KBM-7 (cell line): ENCODE data around the gene PTPRT.
A peak's percentile ranks its signal among the peaks of the same experiment; 100 is the strongest.

Source experiments
- DNase-seq: peaks from one replicate; pipeline ENCODE4 v3.0.0-alpha.2; 2015
- in situ Hi-C: fragments of 300-500 bp; cut with MboI; formaldehyde crosslinking; loops from 2 replicates; pipeline ENCODE4 v1.14.3; 2020; ENCODE audit warnings: low sequenced_read_pairs, low pct_unique_long_range_greater_than_20kb, mixed read lengths

PTPRT gene

DNA sequence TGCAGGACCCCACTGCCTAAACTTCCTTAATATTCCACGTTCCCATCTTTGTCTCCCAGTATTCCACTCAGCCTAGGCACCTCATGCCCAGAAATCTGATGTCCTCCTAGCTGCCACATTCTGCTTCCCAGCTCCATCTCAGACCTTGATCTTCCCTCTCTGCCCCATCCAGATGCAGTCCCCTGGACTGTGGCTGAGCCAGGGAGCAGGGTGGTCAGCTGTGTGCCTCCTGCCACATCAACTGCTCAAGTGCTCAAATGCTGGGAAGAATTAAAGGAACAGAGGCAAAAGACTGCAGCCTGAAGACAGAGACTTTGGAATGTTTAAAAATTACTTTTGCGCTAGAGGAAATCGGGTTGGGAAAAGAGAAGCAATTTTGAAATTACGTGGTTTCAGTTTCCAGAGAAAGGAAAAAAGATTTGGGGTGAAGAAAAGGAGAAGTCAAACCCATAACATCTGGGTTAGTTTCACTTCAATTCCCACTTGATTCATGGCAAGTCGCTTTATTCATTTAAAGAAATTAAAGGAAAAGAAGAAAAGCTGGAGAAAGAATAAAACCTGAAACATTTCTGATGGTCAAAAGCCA, 704.8 kb downstream of the PTPRT start:
- in situ Hi-C loops, result no loop called here
- no peak for DNase-seq

DNA sequence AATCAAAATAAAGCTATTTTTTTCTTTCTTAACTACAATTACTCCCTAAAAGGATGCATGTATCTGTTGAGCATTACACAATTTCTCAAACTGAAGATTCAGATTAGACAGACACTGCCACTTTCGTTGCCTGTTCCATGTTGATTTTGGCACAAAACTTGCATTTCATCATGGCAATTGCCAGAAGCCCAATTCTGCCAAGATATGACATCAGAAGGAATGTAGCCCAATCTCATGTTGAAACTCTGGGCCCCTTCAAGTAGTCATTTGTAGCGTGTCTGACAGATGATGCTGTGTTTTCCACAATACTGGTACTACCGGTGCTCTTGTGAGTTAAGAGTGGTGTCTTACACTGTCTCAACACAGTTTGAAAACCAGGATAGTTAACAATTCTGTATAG, 705.4 kb downstream of the PTPRT start:
- no peak for DNase-seq
- in situ Hi-C loops, result no loop called here

DNA sequence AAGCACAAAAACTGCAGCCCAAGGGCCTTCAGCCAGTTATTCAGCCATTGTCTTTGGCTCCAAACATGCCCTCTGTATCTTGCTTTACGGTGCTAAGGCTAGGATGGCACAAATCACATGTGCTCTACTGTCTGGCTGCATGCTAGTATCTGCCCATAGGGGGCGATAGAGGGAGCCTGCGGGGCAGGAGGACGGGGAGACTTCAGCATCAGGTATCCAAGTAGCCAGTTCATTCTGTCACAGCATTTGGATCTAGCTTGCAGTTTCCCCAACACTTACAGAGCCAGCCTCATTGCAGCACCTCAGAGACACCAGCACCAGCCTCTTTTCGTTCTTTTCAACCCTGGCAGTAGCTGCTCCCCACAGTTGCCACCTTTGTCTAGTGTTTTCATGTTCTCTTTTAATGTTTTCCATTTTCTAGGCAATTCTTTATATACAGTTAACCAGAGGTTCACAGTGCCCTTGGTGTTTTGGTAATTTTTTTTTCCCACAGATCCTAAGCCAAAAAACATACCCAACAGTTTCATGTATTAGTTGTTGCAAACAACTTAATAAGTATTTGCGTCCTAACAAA, 705.9 kb downstream of the PTPRT start:
- in situ Hi-C loops, result no loop called here
- peak; percentile 15 for DNase-seq

DNA sequence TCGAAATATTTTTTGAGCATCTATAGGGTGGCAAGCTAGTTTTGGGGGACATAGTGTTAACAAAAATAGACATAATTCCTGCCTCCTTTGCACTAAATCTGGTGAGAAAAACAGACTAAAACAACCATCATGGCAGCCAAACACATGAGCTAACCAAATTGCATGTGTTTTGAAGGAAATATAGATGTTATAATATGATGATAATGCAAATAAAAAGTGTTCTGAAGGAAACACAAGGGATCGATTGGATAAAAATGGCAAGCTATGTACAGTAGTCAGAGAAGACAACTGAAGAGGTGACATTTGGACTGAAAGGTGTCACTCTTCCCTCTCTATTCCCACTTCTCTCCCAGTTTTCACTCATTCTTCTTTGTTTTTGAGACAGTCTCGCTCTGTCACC, 706.9 kb downstream of the PTPRT start:
- no peak for DNase-seq
- in situ Hi-C loops, result no loop called here

DNA sequence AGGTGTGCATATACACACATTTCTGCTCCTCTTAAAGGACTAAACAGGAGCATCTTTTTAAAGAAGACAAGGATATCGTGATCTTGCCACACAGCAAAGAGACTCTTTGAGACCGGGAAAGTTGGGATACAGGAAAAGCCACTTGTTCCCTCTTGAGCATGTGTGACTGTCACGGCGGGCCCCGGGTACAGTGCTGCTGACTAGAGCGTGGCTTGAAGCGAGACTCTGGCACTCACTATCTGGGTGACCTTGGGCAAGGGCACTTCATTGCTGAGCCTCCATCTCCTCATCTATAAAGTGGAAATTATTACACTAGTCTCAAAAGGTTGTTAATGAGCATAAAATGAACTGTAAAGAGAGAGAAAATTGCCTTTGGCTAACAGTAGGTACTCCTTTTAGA, 713.9 kb downstream of the PTPRT start:
- in situ Hi-C loops, result no loop called here

DNA sequence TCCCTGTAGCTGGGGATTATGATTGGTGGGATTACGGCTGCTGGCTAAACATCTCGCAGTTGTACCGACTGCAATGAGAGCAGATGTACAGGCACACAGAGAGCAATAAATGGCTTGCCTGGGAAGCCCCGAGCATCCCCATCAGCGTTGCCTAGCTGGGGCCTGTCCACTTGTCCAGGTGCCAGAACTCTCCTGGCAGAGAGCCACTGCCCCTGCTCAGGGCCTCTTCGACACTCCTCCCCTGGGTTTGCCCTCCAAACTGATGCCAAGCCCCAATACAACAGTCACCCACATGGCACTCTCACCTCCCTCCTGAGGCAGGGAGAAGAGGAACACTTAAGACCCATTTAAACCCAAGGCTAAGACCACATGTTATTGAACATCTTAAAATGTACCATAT, 715.1 kb downstream of the PTPRT start:
- DNase-seq, result no peak
- in situ Hi-C loops, result no loop called here

More for the DNA sequence above, 713.9 kb downstream of the PTPRT start:
- no peak for DNase-seq

DNA sequence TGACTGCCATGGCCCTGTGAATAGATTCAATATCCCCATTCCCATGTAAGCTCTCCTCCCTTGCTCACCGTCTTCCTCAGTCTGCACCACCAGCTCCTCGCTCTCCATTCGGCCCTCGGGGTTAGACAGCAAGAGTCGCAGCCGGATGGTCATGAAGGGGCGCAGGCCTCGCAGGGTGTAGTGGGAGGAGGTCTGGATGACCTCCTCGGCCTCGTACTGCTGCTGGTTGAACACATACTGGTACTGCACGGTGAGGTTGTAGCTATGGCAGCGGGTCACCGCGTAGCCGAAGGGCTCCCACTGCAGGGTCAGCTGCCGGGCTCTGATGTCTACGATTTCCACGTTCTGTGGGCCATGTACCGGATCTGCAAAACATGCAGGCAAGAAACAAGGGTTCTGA, 717.5 kb downstream of the PTPRT start:
- DNase-seq, result no peak

DNA sequence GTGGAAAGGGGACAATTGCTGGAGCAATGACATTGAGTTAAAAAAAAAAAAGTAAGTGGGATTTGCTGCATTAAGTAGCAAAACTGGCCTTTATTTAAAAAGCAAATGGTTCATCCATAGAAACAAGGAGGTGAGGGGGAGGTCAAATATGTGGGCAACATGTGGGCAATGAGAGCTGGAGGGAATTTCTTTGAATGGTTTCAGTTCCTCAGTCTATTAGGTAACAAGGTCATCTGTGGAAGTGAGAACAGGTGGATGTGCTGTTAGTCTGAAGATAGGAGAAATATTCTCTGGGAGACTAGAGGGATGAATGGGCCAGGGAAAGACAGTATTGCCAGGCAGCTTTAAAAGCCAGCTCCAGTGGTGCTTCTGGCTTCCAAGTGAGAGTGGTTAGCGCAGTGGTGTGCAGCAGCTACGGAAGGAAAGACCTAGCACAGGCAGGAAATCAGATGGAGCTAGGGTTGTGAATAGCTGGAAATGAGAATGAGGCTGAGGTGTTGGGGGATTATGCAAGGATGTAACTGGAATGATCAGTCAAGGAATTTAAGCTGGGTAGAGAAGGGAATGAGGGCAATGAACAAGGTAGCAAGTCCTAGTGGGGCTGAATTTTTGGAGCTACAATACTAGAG, 727.6 kb downstream of the PTPRT start:
- in situ Hi-C loops, result no loop called here
- DNase-seq, result no peak

More for the DNA sequence above, 717.5 kb downstream of the PTPRT start:
- in situ Hi-C loops, result no loop called here

DNA sequence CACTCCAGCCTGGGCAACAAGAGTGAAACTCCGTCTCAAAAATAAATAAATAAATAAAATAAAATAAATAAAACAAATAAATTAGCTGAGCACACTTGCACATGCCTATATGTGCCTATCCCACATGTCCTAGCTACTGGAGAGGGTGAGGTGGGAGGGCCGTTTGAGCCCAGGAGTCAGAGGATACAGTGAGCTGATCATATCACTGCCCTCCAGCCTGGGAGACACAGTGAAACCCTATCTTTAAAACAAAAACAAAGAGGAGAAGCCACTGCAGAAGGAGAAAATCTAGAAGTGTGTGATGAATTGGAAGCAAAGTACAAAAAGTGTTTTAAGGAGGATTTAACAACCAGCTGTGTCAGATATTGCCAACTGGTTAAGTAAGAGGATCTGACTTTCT, 728.4 kb downstream of the PTPRT start:
- no peak for DNase-seq
- in situ Hi-C loops, result no loop called here

DNA sequence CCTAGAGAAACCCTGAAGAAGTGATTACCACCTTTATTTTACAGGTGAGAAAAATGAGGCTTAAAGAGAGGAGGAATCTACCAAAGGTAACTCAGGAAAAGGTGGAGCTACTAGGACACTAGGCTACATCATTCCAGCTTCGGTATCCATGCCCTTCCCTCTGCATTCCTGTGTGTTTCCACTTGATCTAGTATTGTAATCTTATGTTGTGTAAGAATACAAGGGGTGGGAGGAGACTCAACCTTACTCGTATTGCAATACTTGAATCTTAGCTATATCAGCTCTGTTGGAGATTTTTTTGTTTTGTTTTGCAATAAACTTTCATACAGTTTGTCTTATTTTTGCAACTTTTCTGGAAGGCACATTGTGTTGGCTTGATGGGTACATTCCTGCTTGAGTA, 742.4 kb downstream of the PTPRT start:
- in situ Hi-C loops, result no loop called here
- no peak for DNase-seq

DNA sequence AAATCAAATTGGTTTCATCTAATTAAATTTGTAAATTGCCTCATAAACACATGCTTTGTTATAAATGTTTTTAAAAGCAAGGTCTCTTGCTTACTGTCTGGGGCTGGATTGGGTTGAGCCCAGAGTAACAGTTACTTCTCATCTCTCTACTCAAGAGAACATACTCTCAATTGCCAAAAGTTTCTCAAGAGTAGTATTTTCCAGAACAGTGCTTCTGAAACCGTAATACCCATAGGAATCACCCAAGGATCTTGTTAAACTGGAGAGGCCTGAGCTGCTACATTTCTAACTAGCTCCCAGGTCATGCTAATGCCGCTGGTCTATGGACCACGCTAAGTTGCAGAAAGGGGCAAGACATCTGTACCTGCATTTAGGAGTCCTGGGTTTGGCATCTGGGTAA, 744.9 kb downstream of the PTPRT start:
- DNase-seq, result no peak
- in situ Hi-C loops, result no loop called here

DNA sequence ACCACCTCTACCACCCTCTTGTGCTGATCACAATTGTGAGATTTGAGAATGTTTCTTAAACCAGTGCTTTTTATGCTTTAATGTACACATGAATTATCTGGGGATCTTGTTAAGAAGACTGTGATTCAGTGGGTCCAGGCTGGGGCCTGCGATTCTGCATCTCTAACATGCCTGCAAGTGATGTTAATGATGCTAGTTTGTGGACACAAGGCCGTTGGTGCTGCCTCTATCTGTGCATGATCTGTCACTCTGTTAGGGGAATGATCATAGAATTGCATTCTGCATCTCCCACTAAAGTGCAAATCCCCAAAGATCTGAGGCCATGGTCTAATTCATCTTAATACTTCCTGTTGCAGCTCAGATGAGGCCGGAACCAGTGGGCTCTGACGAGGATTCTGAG, 746.5 kb downstream of the PTPRT start:
- in situ Hi-C loops, result no loop called here
- no peak for DNase-seq

DNA sequence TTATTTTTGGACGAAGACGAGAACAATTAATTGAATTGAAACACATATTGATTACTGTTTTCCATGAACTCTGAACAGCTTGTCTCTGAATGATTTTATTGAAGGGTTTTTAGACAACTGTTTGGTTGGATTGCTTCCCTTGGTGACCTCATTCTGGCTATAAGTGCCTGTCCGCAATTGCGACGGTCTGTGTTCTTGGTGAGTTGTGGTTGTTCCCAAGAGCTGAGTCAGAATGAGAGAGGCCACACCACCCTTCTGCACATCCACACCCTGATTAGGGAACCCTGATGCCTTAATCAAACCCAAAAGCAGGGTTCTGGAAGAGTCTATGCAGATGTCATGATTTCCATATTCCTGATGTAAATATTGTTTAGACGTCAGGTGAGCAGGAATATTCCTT, 747.0 kb downstream of the PTPRT start:
- in situ Hi-C loops, result no loop called here

DNA sequence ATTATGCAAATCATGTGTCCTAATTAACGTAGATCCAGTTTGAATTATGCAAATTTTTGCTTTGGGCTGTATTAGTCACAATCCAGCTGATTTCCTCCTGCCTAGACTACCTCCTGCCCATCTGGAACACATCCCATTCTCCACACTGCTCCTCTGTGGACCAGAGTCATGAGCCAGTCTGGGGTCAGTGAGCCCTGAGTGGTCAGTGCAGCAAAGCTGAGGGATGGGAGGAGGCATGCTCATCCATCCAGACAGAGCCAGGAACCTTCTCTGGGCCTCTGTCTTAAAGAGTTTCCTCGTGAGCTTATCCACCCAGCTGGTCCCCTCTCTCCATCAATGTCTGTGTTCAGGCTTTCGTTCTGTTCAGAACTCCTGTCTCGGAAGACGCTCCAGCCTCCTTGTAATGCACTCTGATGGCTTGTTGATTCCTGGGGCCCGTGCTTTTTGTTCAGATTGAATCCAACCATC, 747.8 kb downstream of the PTPRT start:
- no peak for DNase-seq

More for the DNA sequence above, 747.0 kb downstream of the PTPRT start:
- no peak for DNase-seq

DNA sequence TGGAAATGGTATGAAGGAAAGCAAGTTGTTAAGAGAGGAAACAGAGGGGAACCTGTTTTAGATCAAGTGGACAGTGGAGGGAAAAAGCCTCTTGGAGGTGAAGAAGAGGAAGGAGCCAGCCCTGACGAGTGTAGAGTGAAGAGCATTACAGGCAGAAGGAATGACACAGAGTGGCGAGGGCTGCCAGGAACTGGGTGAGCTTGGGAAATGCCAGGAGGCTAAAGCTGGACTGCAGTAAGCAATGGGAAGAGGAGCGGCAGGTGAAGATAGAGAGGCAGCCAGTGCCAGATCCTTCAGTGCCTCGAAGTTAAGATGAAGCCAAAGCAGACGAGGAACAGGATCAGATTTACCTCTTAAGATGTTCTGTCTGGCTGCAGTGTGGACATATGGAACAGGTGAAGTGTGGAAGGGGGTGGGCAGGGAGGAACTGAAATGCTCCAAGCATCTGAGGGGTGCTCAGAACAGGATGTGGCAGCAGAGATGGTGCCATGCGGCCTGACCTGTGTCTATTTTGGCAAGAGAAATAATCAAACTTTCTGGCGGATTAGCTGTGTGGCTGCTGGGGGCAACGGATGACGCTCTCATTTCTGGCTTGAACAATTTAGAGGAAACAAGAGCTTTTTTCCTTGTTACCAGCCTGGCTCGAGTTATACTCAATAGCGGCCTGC, 748.4 kb downstream of the PTPRT start:
- in situ Hi-C loops, result no loop called here
- no peak for DNase-seq

More for the DNA sequence above, 747.8 kb downstream of the PTPRT start:
- in situ Hi-C loops, result no loop called here

DNA sequence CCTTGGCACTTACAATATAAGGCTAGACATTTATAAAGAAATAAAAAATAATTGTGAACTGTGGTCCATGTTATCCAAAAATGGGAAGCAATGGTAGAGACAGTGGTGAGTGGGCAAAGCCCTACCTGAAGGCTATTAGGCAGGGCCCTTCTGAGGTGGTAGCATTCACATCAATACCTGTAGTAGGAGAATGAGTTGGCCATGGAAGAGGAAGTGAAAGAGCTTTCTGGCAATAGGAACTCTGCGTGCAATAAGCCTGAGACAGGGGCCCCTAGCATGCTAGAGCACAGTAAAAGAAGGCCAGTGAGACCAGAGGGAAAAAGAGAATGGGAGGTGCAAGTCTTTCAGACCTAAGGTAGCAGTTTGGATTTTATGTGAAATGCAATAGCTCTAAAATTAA, 754.5 kb downstream of the PTPRT start:
- in situ Hi-C loops, result no loop called here
- no peak for DNase-seq

DNA sequence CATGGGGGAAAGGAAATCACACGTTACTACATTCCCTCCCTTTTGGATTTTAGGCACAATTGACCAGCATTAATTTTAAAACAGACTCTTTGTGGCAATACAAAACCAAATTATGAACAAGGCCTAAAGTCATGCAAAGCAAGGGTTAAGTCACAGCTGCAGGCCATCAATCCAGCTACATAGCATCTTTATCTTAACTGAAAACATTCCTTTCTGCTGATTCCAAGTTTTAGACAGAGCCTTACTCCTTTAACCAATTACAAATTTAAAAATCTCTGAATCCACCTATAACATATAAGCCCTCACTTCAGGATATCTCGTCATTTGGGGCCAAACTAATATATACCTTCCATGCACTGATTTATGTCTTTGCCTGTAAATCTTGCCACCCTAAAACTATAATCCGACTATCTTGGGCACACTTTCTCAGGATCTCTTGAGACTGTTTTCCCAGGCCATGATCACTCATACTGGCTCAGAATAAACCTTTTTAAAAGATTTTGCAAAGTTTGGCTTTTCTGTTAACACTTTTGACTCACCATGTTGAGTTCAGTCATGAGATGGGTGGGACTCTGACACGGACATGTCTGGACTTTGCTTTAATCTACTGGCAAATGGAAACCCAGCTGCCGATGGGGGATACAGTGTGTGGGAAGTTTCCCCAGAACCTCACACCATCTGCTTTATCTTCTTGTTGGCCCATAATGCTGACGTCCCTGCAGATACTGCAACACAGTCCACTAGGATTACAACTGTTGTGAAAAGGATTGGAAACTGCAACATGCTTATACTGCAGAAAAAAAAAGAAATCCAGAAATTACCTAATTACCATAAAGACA, 757.0 kb downstream of the PTPRT start:
- DNase-seq, result no peak
- in situ Hi-C loops, result no loop called here

DNA sequence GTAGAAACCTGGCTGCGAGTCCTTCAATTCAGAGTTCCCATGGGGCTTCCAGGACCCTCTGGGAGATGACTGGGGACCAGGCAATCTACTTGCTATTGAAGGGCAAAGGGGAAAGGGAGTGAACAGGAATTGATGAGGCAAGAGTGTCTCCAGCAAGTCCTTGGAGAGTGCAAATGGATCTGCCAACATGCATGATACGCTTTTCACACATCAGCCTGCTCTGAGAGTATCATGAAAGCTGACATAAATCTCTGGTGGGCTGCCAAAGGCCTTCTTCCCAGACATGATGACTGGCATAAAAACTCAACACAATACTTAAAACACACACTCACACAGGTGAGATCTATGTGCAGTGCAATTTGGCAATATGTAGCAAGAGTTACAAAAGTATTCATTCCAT, 759.1 kb downstream of the PTPRT start:
- in situ Hi-C loops, result no loop called here
- no peak for DNase-seq

DNA sequence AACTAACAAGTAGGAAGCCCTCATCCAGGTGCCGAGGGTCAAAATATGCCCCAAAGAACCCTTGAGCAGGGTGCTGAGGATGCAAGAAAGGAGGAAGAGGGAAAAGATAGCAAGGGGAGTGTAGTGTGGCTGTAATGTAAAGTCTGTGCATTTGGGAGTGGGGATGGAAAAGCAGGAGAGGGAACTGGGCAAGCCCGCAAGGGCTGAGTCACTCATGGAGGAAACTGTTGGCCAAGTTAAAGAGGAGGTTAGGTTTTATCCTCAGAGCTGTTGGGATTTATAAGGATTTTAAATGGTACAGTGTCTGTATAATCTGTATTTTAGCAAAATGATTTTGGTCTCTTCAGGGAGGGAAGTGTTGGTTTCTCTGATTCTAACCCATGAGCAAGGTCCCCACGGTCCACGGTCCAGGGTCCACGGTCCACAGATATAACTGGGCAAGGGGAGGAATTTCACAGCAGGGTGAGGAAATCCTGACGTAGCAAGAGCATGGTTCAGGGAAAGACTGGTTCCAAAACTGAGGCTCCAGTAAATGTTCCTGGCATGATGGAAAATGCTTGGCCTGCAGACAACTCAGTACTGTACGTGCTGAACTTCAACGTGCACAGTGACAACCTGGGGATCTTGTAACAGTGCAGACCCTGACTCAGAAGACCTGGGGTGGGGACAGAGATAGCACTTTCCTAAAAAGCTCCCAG, 759.8 kb downstream of the PTPRT start:
- in situ Hi-C loops, result no loop called here
- no peak for DNase-seq
